Panc1 (cell line): ENCODE data around the gene EXT2. TPM values are rescaled to one million over a fixed set of nuclear protein-coding genes. Genes with fewer than 3 reads are reported as not detected.

Source experiments
- ATAC-seq: fragments of 200-7000 bp; cut with Tn5 transposase; 2 replicates; pipeline ENCODE4 v1.9.1; 2020; ENCODE audit warnings: mild to moderate bottlenecking, moderate library complexity
- BruUV-seq: library from RNA; stranded (reverse); fragments of 400-500 nt; replicated peaks from 2 replicates; lab custom pipeline; 2021; lab: Mats Ljungman, UMichigan
- CTCF ChIA-PET: fragments of 300-600 bp; sonication (Branson Sonifier 250); formaldehyde crosslinking; loops from one replicate; lab custom pipeline; 2022; ENCODE audit warnings: antibody characterized with exemption; lab: Charles Lee
- POLR2A ChIA-PET: fragments of 300-600 bp; sonication (Branson Sonifier 250); formaldehyde crosslinking; loops from one replicate; lab custom pipeline; 2022; ENCODE audit warnings: antibody characterized with exemption; lab: Charles Lee
- DNase-seq: peaks from one replicate; pipeline ENCODE4 v3.0.0-alpha.2; 2010; ENCODE audit warnings: low read depth, low spot score
- H3K27ac ChIP-seq: 2 replicates; pipeline ENCODE4 v1.5.1; 2011; ENCODE audit warnings: mild to moderate bottlenecking, low read length, inconsistent platforms
- H3K27me3 ChIP-seq: fragments of 200-500 bp; sonication (Bioruptor generic); 2 replicates; pipeline ENCODE4 v1.6.0; 2014; ENCODE audit warnings: low read length, inconsistent platforms; ENCODE audit not compliant: control insufficient read depth, insufficient read depth
- H3K36me3 ChIP-seq: fragments of 200-500 bp; sonication (Bioruptor generic); 2 replicates; pipeline ENCODE4 v1.5.1; 2014; ENCODE audit warnings: inconsistent platforms, mild to moderate bottlenecking, low read length, moderate library complexity; ENCODE audit not compliant: control insufficient read depth, insufficient read depth
- H3K4me1 ChIP-seq: 2 replicates; pipeline ENCODE4 v1.5.1; 2011; ENCODE audit warnings: inconsistent platforms, mild to moderate bottlenecking, low read length, moderate library complexity; ENCODE audit not compliant: control insufficient read depth, insufficient read depth
- H3K4me3 ChIP-seq, 2 experiments: 2 replicates each; pipeline ENCODE4 v1.5.1; 2011 to 2012; ENCODE audit warnings: low read depth in 2 of 2, low read length in 2 of 2, mild to moderate bottlenecking in 2 of 2, inconsistent platforms in 1 of 2, moderate library complexity in 1 of 2
- H3K9me3 ChIP-seq: fragments of 200-500 bp; sonication (Bioruptor generic); 2 replicates; pipeline ENCODE4 v1.5.1; 2014; ENCODE audit warnings: low read depth, mild to moderate bottlenecking, inconsistent platforms, low read length, moderate library complexity; ENCODE audit not compliant: control insufficient read depth, insufficient read depth
- CTCF ChIP-seq: fragments of 450-650 bp; IDR thresholded peaks from 2 replicates; pipeline ENCODE4 v1.5.1; 2017; ENCODE audit warnings: mild to moderate bottlenecking
- POLR2AphosphoS5 ChIP-seq: IDR thresholded peaks from 2 replicates; pipeline ENCODE4 v1.6.1; 2012; ENCODE audit warnings: mild to moderate bottlenecking, low read depth, low read length, moderate library complexity
- SIN3A ChIP-seq: IDR thresholded peaks from 2 replicates; pipeline ENCODE4 v1.6.1; 2012; ENCODE audit warnings: low read depth, mild to moderate bottlenecking, low read length, moderate library complexity, borderline replicate concordance; ENCODE audit not compliant: insufficient read depth
- TCF7L2 ChIP-seq: IDR thresholded peaks from 2 replicates; pipeline ENCODE4 v1.6.1; 2011; ENCODE audit warnings: mild to moderate bottlenecking, low read depth, low read length, inconsistent platforms
- in situ Hi-C: cut with HindIII; loops from 2 replicates; pipeline ENCODE4 v1.10.0; 2016; ENCODE audit warnings: low sequenced_read_pairs, low pct_unique_long_range_greater_than_20kb
- intact Hi-C: fragments of 100-400 bp; cut with micrococcal nuclease; formaldehyde crosslinking; loops from one replicate; pipeline ENCODE4 v1.10.0; 2022; ENCODE audit not compliant: unreplicated experiment
- total RNA-seq: library from RNA; stranded (reverse); gene quantifications from one replicate; pipeline ENCODE4 v1.2.1, GENCODE V29; 2021; ENCODE audit not compliant: unreplicated experiment
- TF ChIP-seq, protein P1 (sequence below), 2 experiments: IDR thresholded peaks; 2 replicates each; pipeline ENCODE4 v1.6.1; 2011 to 2012; ENCODE audit warnings: low read depth in 2 of 2, control low read depth in 1 of 2, low read length in 1 of 2, mild to moderate bottlenecking in 1 of 2, moderate library complexity in 1 of 2; ENCODE audit not compliant: insufficient read depth in 1 of 2

EXT2 gene
- total RNA-seq, 1 experiment from 2014 or later, result 57.5 TPM

- intact Hi-C loops (no loop called here), in situ Hi-C loops (no loop called here)
- ATAC-seq (no peak), DNase-seq (no peak)
- POLR2A ChIA-PET, result no interaction called here
- no peak overlapping the region for H3K4me3 ChIP-seq
- BruUV-seq, result no TSS peak
- no peak for TF ChIP-seq SIN3A
- peaks cover 18% of the 10 kb centered on the region for H3K4me1 ChIP-seq
- no peak overlapping the region for H3K27ac ChIP-seq
- H3K36me3 ChIP-seq, result no peaks in the 10 kb centered on the region
- CTCF ChIA-PET, result interaction anchor here (0.6 kb wide), 2 partner anchors 332 to 1202 kb away, joined by 3 read pairs; no protein-coding TSS in a partner anchor
- H3K9me3 ChIP-seq, result no peaks in the 10 kb centered on the region
- H3K27me3 ChIP-seq, result no peaks in the 10 kb centered on the region
Measured at GRCh38 chr11:44145011-44145775, 49.7 kb downstream of the EXT2 start.

DNA sequence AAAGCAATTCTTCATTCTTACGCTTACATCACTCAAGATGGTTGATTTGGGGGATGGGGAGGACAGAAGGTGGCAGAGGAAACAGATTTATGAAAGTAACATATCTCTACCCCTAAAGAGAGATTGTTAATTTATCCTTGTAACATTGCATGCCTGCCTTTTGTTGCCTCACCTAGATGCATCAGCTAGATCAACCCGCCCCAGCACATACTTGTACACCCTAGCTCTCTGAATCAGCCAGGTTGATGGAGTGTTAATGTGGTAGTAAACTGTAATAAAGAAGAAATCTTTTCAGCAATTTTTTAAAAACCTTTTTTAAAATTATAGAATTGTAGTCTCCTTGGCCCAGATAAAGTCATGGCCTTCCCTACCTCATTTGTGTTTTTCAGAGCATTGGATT, 51.5 kb downstream of the EXT2 start:
- TF ChIP-seq POLR2AphosphoS5, result no peak
- TF ChIP-seq CTCF, result no peak
- no peak for TF ChIP-seq SIN3A
- TF ChIP-seq, protein P1, sequence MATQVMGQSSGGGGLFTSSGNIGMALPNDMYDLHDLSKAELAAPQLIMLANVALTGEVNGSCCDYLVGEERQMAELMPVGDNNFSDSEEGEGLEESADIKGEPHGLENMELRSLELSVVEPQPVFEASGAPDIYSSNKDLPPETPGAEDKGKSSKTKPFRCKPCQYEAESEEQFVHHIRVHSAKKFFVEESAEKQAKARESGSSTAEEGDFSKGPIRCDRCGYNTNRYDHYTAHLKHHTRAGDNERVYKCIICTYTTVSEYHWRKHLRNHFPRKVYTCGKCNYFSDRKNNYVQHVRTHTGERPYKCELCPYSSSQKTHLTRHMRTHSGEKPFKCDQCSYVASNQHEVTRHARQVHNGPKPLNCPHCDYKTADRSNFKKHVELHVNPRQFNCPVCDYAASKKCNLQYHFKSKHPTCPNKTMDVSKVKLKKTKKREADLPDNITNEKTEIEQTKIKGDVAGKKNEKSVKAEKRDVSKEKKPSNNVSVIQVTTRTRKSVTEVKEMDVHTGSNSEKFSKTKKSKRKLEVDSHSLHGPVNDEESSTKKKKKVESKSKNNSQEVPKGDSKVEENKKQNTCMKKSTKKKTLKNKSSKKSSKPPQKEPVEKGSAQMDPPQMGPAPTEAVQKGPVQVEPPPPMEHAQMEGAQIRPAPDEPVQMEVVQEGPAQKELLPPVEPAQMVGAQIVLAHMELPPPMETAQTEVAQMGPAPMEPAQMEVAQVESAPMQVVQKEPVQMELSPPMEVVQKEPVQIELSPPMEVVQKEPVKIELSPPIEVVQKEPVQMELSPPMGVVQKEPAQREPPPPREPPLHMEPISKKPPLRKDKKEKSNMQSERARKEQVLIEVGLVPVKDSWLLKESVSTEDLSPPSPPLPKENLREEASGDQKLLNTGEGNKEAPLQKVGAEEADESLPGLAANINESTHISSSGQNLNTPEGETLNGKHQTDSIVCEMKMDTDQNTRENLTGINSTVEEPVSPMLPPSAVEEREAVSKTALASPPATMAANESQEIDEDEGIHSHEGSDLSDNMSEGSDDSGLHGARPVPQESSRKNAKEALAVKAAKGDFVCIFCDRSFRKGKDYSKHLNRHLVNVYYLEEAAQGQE (IDR thresholded peaks at IDR 0.05; ENCODE audit: insufficient read depth in 1 of 2, low read depth in 2 of 2, low read length in 1 of 2), result no peak
- TF ChIP-seq TCF7L2, result no peak
- intact Hi-C loops (no loop called here), in situ Hi-C loops (no loop called here)
- BruUV-seq, result no TSS peak
- Histone ChIP-seq H3K4me3 (no peak overlapping the region), H3K27me3 (no peaks in the 10 kb centered on the region), H3K36me3 (no peaks in the 10 kb centered on the region), H3K27ac (no peak overlapping the region), H3K9me3 (no peaks in the 10 kb centered on the region), H3K4me1 (peaks cover 12% of the 10 kb centered on the region)
- POLR2A ChIA-PET, result no interaction called here
- no peak for DNase-seq
- no peak for ATAC-seq
- CTCF ChIA-PET, result interaction anchor here (0.6 kb wide), 1 partner anchor 471 kb away, joined by 3 read pairs; no protein-coding TSS in a partner anchor

DNA sequence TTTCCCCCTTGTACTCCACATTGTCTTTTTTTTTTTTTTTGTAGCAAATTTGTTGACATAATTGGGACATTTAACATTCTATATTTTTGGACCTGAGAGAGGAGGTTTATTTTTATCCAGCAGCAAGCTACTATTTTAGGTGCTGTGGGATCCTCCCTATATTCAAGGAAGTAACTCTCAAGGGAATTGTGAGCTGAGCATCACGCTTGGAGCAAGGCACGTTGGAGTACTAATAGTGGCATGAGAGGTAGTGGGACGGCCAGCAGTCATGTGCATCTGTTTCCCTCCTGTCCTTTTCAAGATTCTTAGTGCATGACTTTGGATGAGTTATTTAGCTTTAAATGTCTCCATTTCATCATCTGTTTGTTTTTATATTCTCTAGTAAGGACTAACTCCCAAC, 52.3 kb downstream of the EXT2 start:
- no peak for DNase-seq
- in situ Hi-C loops, result no loop called here
- CTCF ChIA-PET, result interaction anchor here (0.6 kb wide), 1 partner anchor 470 kb away, joined by 3 read pairs; no protein-coding TSS in a partner anchor

More for the DNA sequence above, 52.3 kb downstream of the EXT2 start:
- Histone ChIP-seq H3K4me3 (no peak overlapping the region), H3K4me1 (peaks cover 12% of the 10 kb centered on the region), H3K27me3 (no peaks in the 10 kb centered on the region), H3K9me3 (no peaks in the 10 kb centered on the region), H3K36me3 (no peaks in the 10 kb centered on the region), H3K27ac (no peak overlapping the region)
- no peak for TF ChIP-seq CTCF
- no peak for TF ChIP-seq POLR2AphosphoS5
- no peak for ATAC-seq
- intact Hi-C loops, result no loop called here
- no TSS peak for BruUV-seq
- POLR2A ChIA-PET, result no interaction called here
